Natural killer cell (primary cell): Measurements from ENCODE around the gene JARID2. TPM values are rescaled to one million over a fixed set of nuclear protein-coding genes. Genes with fewer than 3 reads are reported as not detected.
A peak's percentile ranks its signal among the peaks of the same experiment; 100 is the strongest.

ENCODE experiments used
- ATAC-seq, 3 donors: fragments of 150-1000 bp in 2 of 3; fragments of 200-7000 bp in 1 of 3; cut with Tn5 transposase; 1 replicate in 1 of 3; 2 replicates in 2 of 3; pipeline ENCODE4 v1.10.0; 2021; ENCODE audit warnings: mild to moderate bottlenecking in 2 of 3, moderate library complexity in 2 of 3
- DNase-seq, 2 donors: peaks; one replicate each; pipeline versions ENCODE4 v3.0.0 to v3.0.0-alpha.2; 2013 to 2021; ENCODE audit warnings: mixed read lengths in 1 of 2
- H3K27ac ChIP-seq: one replicate; pipeline ENCODE4 v1.5.1; 2013; ENCODE audit warnings: mild to moderate bottlenecking, low read length
- H3K27me3 ChIP-seq: one replicate; pipeline ENCODE4 v1.6.1; 2013; ENCODE audit warnings: low read length; ENCODE audit not compliant: control insufficient read depth, insufficient read depth
- H3K36me3 ChIP-seq: one replicate; pipeline ENCODE4 v1.6.1; 2013; ENCODE audit warnings: low read length; ENCODE audit not compliant: control insufficient read depth, insufficient read depth
- H3K4me1 ChIP-seq: one replicate; pipeline ENCODE4 v1.6.1; 2013; ENCODE audit warnings: low read length; ENCODE audit not compliant: control insufficient read depth, insufficient read depth
- H3K4me3 ChIP-seq: one replicate; pipeline ENCODE4 v1.5.1; 2013; ENCODE audit warnings: low read length
- H3K9me3 ChIP-seq: one replicate; pipeline ENCODE4 v1.6.1; 2013; ENCODE audit warnings: low read length; ENCODE audit not compliant: control insufficient read depth, insufficient read depth
- H3K27ac Mint-ChIP-seq, 2 donors: one replicate each; pipeline ENCODE4 v1.8.0; 2022; ENCODE audit warnings: mild to moderate bottlenecking in 2 of 2, mixed read lengths in 2 of 2, moderate library complexity in 1 of 2
- H3K27me3 Mint-ChIP-seq, 2 donors: one replicate each; pipeline ENCODE4 v1.8.0; 2022; ENCODE audit warnings: low read depth in 2 of 2, mixed read lengths in 2 of 2
- H3K36me3 Mint-ChIP-seq: one replicate; pipeline ENCODE4 v1.8.0; 2022; ENCODE audit warnings: mixed read lengths
- H3K4me1 Mint-ChIP-seq, 2 donors: one replicate each; pipeline ENCODE4 v1.8.0; 2022; ENCODE audit warnings: mixed read lengths in 2 of 2
- H3K4me3 Mint-ChIP-seq: one replicate; pipeline ENCODE4 v1.8.0; 2022; ENCODE audit warnings: mild to moderate bottlenecking, moderate library complexity, mixed read lengths
- H3K9me3 Mint-ChIP-seq, 2 donors: one replicate each; pipeline ENCODE4 v1.8.0; 2022; ENCODE audit warnings: mixed read lengths in 2 of 2
- CTCF ChIP-seq: fragments of 200-600 bp; IDR thresholded peaks from one replicate; pipeline ENCODE4 v1.8.0; 2022; ENCODE audit warnings: antibody characterized with exemption
- WGBS: methylation state at CpG from one replicate; pipeline ENCODE4 v1.1.7; 2013; ENCODE audit warnings: missing lambda C conversion rate; ENCODE audit not compliant: insufficient coverage; 5-methylcytosine and 5-hydroxymethylcytosine counted together
- intact Hi-C: fragments of 100-400 bp; cut with micrococcal nuclease; formaldehyde crosslinking; loops from one replicate; pipeline ENCODE4 v1.14.2; 2022
- total RNA-seq, 4 donors: library from RNA; stranded (reverse); fragments of 120-200 nt in 1 of 4; gene quantifications; one replicate each; pipeline versions ENCODE4 v1.2.3 to v1.2.4, GENCODE V29; 2013 to 2022

JARID2 gene
- total RNA-seq, 3 donors from 2014 or later (not counting 1 experiment from before 2014, with no cell fraction given), result 49.9 to 60.9 (median 60.5) TPM

GRCh38 chr6:15305496-15305895, 59.6 kb downstream of the JARID2 start:
- TF ChIP-seq CTCF, result no peak
- no peaks in the 10 kb centered on the region for H3K9me3 Mint-ChIP-seq
- no peaks in the 10 kb centered on the region for H3K27me3 ChIP-seq
- peaks cover 74 to 84% of the 10 kb centered on the region in 2 donors for H3K4me1 Mint-ChIP-seq
- peak overlapping the region; percentile 84 for H3K27ac ChIP-seq
- intact Hi-C loops, result no loop called here
- H3K4me3 ChIP-seq, result no peak overlapping the region
- no peaks in the 10 kb centered on the region for H3K36me3 Mint-ChIP-seq
- H3K4me1 ChIP-seq, result peaks cover 52% of the 10 kb centered on the region
- H3K36me3 ChIP-seq, result no peaks in the 10 kb centered on the region
- peak in 1 of 2 donors; percentile 44 for DNase-seq
- ATAC-seq, result peak; percentile 72 to 83 (median 74)
- H3K27me3 Mint-ChIP-seq, result no peaks in the 10 kb centered on the region
- no peaks in the 10 kb centered on the region for H3K9me3 ChIP-seq
- H3K27ac Mint-ChIP-seq, result peak overlapping the region; percentile 93 to 95
- H3K4me3 Mint-ChIP-seq, result peak overlapping the region; percentile 63

GRCh38 chr6:15305909-15306308, 60.0 kb downstream of the JARID2 start:
- no peaks in the 10 kb centered on the region for H3K36me3 ChIP-seq
- intact Hi-C loops, result no loop called here
- H3K27ac ChIP-seq, result peak overlapping the region; percentile 84
- Mint-ChIP-seq H3K27me3 (no peaks in the 10 kb centered on the region), H3K4me3 (peak overlapping the region; percentile 63), H3K4me1 (peaks cover 70 to 84% of the 10 kb centered on the region in 2 donors), H3K9me3 (no peaks in the 10 kb centered on the region), H3K27ac (peak overlapping the region; percentile 93 to 95), H3K36me3 (no peaks in the 10 kb centered on the region)
- H3K9me3 ChIP-seq, result no peaks in the 10 kb centered on the region
- H3K27me3 ChIP-seq, result no peaks in the 10 kb centered on the region
- ATAC-seq (peak in 2 of 3 donors; percentile 35 to 48), DNase-seq (no peak)
- WGBS, result 35% methylated on average over 6 of the region's 7 CpGs
- H3K4me3 ChIP-seq, result no peak overlapping the region
- peaks cover 51% of the 10 kb centered on the region for H3K4me1 ChIP-seq
- no peak for TF ChIP-seq CTCF

- Mint-ChIP-seq H3K27me3 (no peaks in the 10 kb centered on the region), H3K9me3 (no peaks in the 10 kb centered on the region), H3K4me1 (peaks cover 67 to 77% of the 10 kb centered on the region in 2 donors), H3K36me3 (no peaks in the 10 kb centered on the region), H3K27ac (peak overlapping the region; percentile 81 to 93), H3K4me3 (peak overlapping the region; percentile 42)
- intact Hi-C loops, result no loop called here
- Histone ChIP-seq H3K4me1 (peaks cover 56% of the 10 kb centered on the region), H3K27me3 (no peaks in the 10 kb centered on the region), H3K36me3 (no peaks in the 10 kb centered on the region), H3K27ac (no peak overlapping the region), H3K4me3 (no peak overlapping the region), H3K9me3 (no peaks in the 10 kb centered on the region)
- ATAC-seq (peak; percentile 37 to 40 (median 37)), DNase-seq (no peak)
- no peak for TF ChIP-seq CTCF
- 24% methylated on average over 2 of the region's 5 CpGs for WGBS
Observed at GRCh38 chr6:15308435-15309213, 62.8 kb downstream of the JARID2 start.
